ENCODE data around the gene RALGPS1.
A peak's percentile ranks its signal among the peaks of the same experiment; 100 is the strongest.

RALGPS1 gene

DNA sequence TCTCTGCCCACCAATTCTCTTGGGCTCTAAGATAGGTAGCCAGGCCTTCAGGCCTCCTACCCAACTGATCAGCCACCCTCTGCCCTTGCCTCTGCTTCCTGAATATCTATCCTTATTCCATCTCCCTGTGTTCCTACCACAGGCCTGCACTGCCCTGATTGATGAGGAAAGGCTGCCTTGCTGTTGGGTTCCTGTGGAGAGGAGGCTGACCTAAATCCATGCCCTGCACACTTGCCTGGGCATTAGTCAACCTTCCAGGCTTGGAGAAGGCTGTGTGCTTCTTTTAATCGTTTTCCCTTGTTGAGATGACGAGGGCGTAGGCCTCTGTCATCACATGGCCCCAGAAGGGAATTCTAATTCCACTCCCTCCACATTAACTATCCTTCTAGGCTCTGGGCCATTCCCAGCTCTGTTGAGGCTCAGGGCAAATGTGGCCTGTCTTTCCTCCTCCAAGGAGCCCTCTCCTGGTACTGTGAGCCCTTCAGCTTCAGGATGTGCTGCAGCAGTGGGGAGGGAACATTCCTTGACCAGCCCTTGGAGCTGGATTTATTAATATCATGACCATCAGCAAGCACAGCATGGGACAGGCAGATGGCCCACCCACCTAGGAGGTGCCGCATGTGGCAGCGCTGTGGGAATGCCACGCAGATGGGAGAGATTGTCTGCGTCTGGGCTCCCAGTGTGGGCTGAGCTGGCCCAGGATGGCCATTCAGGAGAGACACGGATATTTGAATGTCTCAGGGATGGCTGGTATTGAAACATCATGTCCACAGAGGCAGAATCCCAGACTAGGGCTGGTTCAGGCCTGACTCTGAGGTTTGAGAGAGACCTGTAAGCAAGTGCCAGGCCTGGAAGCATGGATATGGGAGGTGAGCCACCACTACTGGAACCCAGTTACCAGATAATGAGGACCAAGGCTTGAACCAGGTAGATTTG lies 166.9 kb downstream of the RALGPS1 start:
- Histone ChIP-seq H3K4me3 (replicated peaks; ENCODE audit: insufficient read depth, low read length) (no peak overlapping the region), H3K27me3 (ENCODE audit: insufficient read depth, poor library complexity, severe bottlenecking) (peaks cover 3% of the 10 kb centered on the region), H3K27ac (replicated peaks) (no peak overlapping the region)
- no peak for DNase-seq (ENCODE audit: low read depth in 1 of 2, low spot score in 1 of 2)
- no peak for TF ChIP-seq SPI1 (IDR thresholded peaks at IDR 0.05; ENCODE audit: borderline replicate concordance, low read depth)
- TF ChIP-seq GABPA (IDR thresholded peaks at IDR 0.05; ENCODE audit: low read depth): no peak
- TF ChIP-seq, protein P1, sequence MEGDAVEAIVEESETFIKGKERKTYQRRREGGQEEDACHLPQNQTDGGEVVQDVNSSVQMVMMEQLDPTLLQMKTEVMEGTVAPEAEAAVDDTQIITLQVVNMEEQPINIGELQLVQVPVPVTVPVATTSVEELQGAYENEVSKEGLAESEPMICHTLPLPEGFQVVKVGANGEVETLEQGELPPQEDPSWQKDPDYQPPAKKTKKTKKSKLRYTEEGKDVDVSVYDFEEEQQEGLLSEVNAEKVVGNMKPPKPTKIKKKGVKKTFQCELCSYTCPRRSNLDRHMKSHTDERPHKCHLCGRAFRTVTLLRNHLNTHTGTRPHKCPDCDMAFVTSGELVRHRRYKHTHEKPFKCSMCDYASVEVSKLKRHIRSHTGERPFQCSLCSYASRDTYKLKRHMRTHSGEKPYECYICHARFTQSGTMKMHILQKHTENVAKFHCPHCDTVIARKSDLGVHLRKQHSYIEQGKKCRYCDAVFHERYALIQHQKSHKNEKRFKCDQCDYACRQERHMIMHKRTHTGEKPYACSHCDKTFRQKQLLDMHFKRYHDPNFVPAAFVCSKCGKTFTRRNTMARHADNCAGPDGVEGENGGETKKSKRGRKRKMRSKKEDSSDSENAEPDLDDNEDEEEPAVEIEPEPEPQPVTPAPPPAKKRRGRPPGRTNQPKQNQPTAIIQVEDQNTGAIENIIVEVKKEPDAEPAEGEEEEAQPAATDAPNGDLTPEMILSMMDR (IDR thresholded peaks at IDR 0.05; ENCODE audit: insufficient read depth, low read length): no peak
- no peak for TF ChIP-seq POLR2AphosphoS5 (IDR thresholded peaks at IDR 0.05; ENCODE audit: low read depth)
- TF ChIP-seq, protein P2, sequence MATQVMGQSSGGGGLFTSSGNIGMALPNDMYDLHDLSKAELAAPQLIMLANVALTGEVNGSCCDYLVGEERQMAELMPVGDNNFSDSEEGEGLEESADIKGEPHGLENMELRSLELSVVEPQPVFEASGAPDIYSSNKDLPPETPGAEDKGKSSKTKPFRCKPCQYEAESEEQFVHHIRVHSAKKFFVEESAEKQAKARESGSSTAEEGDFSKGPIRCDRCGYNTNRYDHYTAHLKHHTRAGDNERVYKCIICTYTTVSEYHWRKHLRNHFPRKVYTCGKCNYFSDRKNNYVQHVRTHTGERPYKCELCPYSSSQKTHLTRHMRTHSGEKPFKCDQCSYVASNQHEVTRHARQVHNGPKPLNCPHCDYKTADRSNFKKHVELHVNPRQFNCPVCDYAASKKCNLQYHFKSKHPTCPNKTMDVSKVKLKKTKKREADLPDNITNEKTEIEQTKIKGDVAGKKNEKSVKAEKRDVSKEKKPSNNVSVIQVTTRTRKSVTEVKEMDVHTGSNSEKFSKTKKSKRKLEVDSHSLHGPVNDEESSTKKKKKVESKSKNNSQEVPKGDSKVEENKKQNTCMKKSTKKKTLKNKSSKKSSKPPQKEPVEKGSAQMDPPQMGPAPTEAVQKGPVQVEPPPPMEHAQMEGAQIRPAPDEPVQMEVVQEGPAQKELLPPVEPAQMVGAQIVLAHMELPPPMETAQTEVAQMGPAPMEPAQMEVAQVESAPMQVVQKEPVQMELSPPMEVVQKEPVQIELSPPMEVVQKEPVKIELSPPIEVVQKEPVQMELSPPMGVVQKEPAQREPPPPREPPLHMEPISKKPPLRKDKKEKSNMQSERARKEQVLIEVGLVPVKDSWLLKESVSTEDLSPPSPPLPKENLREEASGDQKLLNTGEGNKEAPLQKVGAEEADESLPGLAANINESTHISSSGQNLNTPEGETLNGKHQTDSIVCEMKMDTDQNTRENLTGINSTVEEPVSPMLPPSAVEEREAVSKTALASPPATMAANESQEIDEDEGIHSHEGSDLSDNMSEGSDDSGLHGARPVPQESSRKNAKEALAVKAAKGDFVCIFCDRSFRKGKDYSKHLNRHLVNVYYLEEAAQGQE (IDR thresholded peaks at IDR 0.05; ENCODE audit: insufficient replicate concordance, low read depth): no peak

DNA sequence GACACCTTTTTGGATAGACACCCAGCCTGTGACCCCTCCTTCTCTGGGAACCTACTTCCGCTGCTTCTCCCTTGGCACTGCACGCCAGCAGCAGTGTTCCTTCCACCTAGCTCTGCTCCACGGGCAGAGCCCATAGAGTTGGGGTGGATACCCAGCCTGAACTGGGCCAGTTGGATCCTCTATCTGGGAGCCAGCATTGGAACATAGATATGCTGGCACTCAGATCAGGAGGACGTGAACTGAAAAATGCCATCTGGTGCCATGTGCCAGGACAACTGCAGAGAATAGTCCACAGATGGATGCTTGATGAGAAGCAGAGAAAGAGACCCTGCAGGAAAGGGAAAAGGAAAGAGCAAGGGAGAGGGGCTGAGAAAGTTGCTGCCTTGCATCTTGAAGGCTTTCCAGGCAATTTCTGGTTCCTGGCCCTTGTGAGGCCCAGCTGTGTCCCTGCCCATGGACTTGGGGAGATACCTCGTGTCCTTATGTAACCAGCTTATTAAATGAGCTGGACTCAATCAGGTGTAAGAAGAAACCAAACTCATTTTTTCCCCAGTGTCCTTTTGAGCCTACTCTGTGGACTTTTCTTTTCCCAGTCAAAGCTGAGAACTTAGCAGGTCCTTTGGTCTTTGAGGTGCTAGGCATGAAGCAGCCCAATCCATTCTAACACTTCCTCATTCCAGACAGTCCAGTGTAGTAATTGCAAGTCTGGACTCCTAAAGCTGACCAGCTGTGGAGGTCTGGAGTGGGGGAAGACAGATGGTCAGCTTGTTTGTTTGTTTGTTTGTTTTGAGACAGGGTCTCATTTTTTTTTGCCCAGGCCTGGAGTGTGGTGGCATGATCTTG lies 168.8 kb downstream of the RALGPS1 start:
- TF ChIP-seq GABPA (IDR thresholded peaks at IDR 0.05; ENCODE audit: low read depth) (no peak), SPI1 (IDR thresholded peaks at IDR 0.05; ENCODE audit: borderline replicate concordance, low read depth) (peak; percentile 35)
- Histone ChIP-seq H3K27me3 (ENCODE audit: insufficient read depth, poor library complexity, severe bottlenecking) (no peaks in the 10 kb centered on the region), H3K4me3 (replicated peaks; ENCODE audit: insufficient read depth, low read length) (no peak overlapping the region), H3K27ac (replicated peaks) (no peak overlapping the region)
- no peak for DNase-seq (ENCODE audit: low read depth in 1 of 2, low spot score in 1 of 2)

DNA sequence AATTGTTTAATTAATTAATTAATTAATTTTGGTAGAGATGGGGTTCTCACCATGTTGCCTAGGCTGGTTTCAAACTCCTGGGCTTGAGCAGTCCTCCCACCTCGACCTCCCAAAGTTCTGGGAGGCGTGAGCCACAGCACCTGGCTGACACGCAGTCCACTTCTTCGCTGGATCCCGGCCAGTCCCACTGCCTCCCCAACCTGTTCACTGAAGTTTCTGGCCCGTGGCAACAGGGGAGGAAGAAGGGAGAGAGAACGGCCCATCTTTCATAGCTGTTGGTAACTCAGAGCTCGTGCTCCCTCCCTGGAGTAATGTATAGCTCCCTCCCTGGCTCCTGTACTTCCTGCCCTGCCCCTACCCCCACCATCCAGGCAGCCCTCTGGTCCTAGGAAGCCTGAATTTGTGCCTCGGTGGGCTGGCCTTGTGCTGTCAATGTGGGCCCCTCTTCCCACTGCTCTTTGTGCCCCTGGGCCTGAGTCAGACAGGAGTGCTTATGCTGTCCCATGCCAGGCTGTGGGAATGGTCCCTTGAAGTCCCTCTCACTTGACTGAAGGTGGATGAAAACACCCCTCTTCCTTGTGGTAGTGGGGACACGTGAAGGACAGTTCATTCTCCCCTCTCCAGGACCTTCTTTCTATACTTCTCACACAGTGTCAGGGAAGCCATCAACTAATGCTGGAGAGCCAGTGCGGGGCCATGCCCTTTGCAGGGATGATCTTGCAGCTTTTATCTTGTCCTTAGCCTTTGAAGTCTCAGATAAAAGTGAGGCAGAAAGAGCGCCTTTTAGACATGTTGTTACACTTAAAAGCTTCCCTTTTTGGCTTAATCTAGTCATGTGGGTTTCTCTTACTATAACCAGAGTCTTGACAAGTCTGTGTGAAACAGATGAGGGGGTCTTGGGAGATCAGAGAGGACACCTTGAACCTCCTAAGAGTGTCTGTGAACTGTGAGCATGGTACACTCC lies 169.8 kb downstream of the RALGPS1 start:
- TF ChIP-seq, protein P2 (IDR thresholded peaks at IDR 0.05; ENCODE audit: insufficient replicate concordance, low read depth): no peak
- TF ChIP-seq POLR2AphosphoS5 (IDR thresholded peaks at IDR 0.05; ENCODE audit: low read depth) (no peak), GABPA (IDR thresholded peaks at IDR 0.05; ENCODE audit: low read depth) (no peak), SPI1 (IDR thresholded peaks at IDR 0.05; ENCODE audit: borderline replicate concordance, low read depth) (no peak)
- TF ChIP-seq, protein P1 (IDR thresholded peaks at IDR 0.05; ENCODE audit: insufficient read depth, low read length): no peak
- no peak overlapping the region for H3K4me3 ChIP-seq (replicated peaks; ENCODE audit: insufficient read depth, low read length)
- H3K27me3 ChIP-seq (ENCODE audit: insufficient read depth, poor library complexity, severe bottlenecking): no peaks in the 10 kb centered on the region
- no peak overlapping the region for H3K27ac ChIP-seq (replicated peaks)
- DNase-seq (ENCODE audit: low read depth in 1 of 2, low spot score in 1 of 2): no peak
